MCF 10A (cell line): ENCODE data around the gene CREBRF. TPM values are rescaled to one million over a fixed set of nuclear protein-coding genes. Genes with fewer than 3 reads are reported as not detected.
"Not testable (repeated sequence)": the region's sequence is repeated elsewhere in the genome, so short reads cannot be mapped to it uniquely, and the experiment has no call there.

Source experiments
- BruUV-seq: library from RNA; stranded (reverse); fragments of 400-500 nt; replicated peaks from 2 replicates; lab custom pipeline; 2021; lab: Mats Ljungman, UMichigan
- CTCF ChIA-PET: fragments of 300-600 bp; sonication (Branson Sonifier 250); formaldehyde crosslinking; extraction: SDS; loops from one replicate; lab custom pipeline; 2021; ENCODE audit warnings: antibody characterized with exemption, inconsistent platforms; lab: Yijun Ruan, JAX
- POLR2A ChIA-PET: fragments of 300-600, 350-650 bp; sonication (Branson Sonifier 250); formaldehyde crosslinking; extraction: SDS; loops from one replicate; lab custom pipeline; 2020; ENCODE audit warnings: antibody characterized with exemption, inconsistent platforms; lab: Yijun Ruan, JAX
- DNase-seq: peaks from one replicate; pipeline ENCODE4 v3.0.0-alpha.2; 2018; ENCODE audit not compliant: unreplicated experiment
- H3K27ac Mint-ChIP-seq: one replicate; pipeline ENCODE4 v1.8.0; 2022; ENCODE audit warnings: mild to moderate bottlenecking, low read depth, mixed read lengths; ENCODE audit not compliant: unreplicated experiment
- H3K27me3 Mint-ChIP-seq: one replicate; pipeline ENCODE4 v1.8.0; 2022; ENCODE audit warnings: mixed read lengths; ENCODE audit not compliant: insufficient read depth, unreplicated experiment
- H3K36me3 Mint-ChIP-seq: one replicate; pipeline ENCODE4 v1.8.0; 2022; ENCODE audit warnings: mild to moderate bottlenecking, moderate library complexity, mixed read lengths; ENCODE audit not compliant: insufficient read depth, unreplicated experiment
- H3K4me1 Mint-ChIP-seq: one replicate; pipeline ENCODE4 v1.8.0; 2022; ENCODE audit warnings: mixed read lengths; ENCODE audit not compliant: insufficient read depth, unreplicated experiment
- H3K4me3 Mint-ChIP-seq: one replicate; pipeline ENCODE4 v1.8.0; 2022; ENCODE audit warnings: mild to moderate bottlenecking, moderate library complexity, mixed read lengths; ENCODE audit not compliant: unreplicated experiment
- H3K9me3 Mint-ChIP-seq: one replicate; pipeline ENCODE4 v1.8.0; 2022; ENCODE audit warnings: mixed read lengths; ENCODE audit not compliant: unreplicated experiment
- CTCF ChIP-seq: fragments of 200-600 bp; IDR thresholded peaks from one replicate; pipeline ENCODE4 v1.8.0; 2022; ENCODE audit warnings: antibody characterized with exemption, mild to moderate bottlenecking; ENCODE audit not compliant: unreplicated experiment
- intact Hi-C: fragments of 100-400 bp; cut with micrococcal nuclease; formaldehyde crosslinking; loops from 2 replicates; pipeline ENCODE4 v1.14.1; 2022
- total RNA-seq: library from RNA; stranded (reverse); gene quantifications from 2 replicates; pipeline ENCODE4 v1.2.3, GENCODE V29; 2022

CREBRF gene
- total RNA-seq, 1 experiment from 2014 or later: 16.2 TPM

- Mint-ChIP-seq H3K4me3 (no peak overlapping the region), H3K4me1 (peaks cover 28% of the 10 kb centered on the region), H3K27me3 (no peaks in the 10 kb centered on the region), H3K9me3 (no peaks in the 10 kb centered on the region), H3K36me3 (peaks cover 16% of the 10 kb centered on the region), H3K27ac (no peak overlapping the region)
- TF ChIP-seq CTCF: no peak
- no peak for DNase-seq
- POLR2A ChIA-PET: interaction anchor here (0.5 to 1.0 kb wide), 3 partner anchors 10 to 73 kb away, joined by 3 to 4 read pairs (median 3); no protein-coding TSS in a partner anchor
- BruUV-seq: no TSS peak
- intact Hi-C loops: no loop called here
- CTCF ChIA-PET: no interaction called here
Measured at GRCh38 chr5:173075137-173075843, 19.1 kb downstream of the CREBRF start.

- BruUV-seq: no TSS peak
- CTCF ChIA-PET: no interaction called here
- Mint-ChIP-seq H3K36me3 (peaks cover 23% of the 10 kb centered on the region), H3K4me1 (peaks cover 23% of the 10 kb centered on the region), H3K4me3 (no peak overlapping the region), H3K27ac (no peak overlapping the region), H3K27me3 (no peaks in the 10 kb centered on the region), H3K9me3 (no peaks in the 10 kb centered on the region)
- POLR2A ChIA-PET: interaction anchor here (1.0 kb wide), 1 partner anchor 19 kb away, joined by 3 read pairs; no protein-coding TSS in a partner anchor
- DNase-seq: no peak
- intact Hi-C loops: no loop called here
- TF ChIP-seq CTCF: no peak
Measured at GRCh38 chr5:173075970-173076369, 19.8 kb downstream of the CREBRF start.

- Mint-ChIP-seq H3K4me1 (peaks cover 21% of the 10 kb centered on the region), H3K36me3 (peaks cover 28% of the 10 kb centered on the region)
- DNase-seq, H3K27me3 Mint-ChIP-seq, BruUV-seq, H3K9me3 Mint-ChIP-seq, POLR2A ChIA-PET, H3K27ac Mint-ChIP-seq, CTCF ChIA-PET, intact Hi-C loops, H3K4me3 Mint-ChIP-seq: not testable (repeated sequence)
Measured at GRCh38 chr5:173076471-173076870, 20.3 kb downstream of the CREBRF start.

GRCh38 chr5:173078878-173079277 is 22.7 kb downstream of the CREBRF start:
- no peak for DNase-seq
- Mint-ChIP-seq H3K27ac (no peak overlapping the region), H3K4me1 (peaks cover 12% of the 10 kb centered on the region), H3K27me3 (no peaks in the 10 kb centered on the region), H3K36me3 (peaks cover 49% of the 10 kb centered on the region), H3K4me3 (no peak overlapping the region), H3K9me3 (no peaks in the 10 kb centered on the region)
- ChIA-PET POLR2A (no interaction called here), CTCF (interaction anchor here (0.6 kb wide), 1 partner anchor 884 kb away, joined by 5 read pairs; no protein-coding TSS in a partner anchor)
- TF ChIP-seq CTCF: no peak
- intact Hi-C loops: no loop called here
- BruUV-seq: no TSS peak
